Hepatocyte (in vitro differentiated cells): ENCODE measurements around the gene ACAD8.

ENCODE experiments used
- CTCF ChIP-seq: fragments of 200-600 bp; sonication (generic); IDR thresholded peaks from 2 replicates; pipeline ENCODE4 v1.5.1; 2016; ENCODE audit warnings: antibody characterized with exemption, mild to moderate bottlenecking; ENCODE audit not compliant: poor library complexity
- EZH2 ChIP-seq: fragments of 200-600 bp; sonication (generic); IDR thresholded peaks from 2 replicates; pipeline ENCODE4 v1.6.1; 2016; ENCODE audit warnings: antibody characterized with exemption, mild to moderate bottlenecking, borderline replicate concordance

- no peak for TF ChIP-seq EZH2
- no peak for TF ChIP-seq CTCF
These were observed 23.2 kb downstream of the ACAD8 start for GRCh38 chr11:134276396-134277182.
